PFSK-1 (cell line): Measurements from ENCODE around the gene ZNF207.

Experiments
- FOXP2 ChIP-seq: optimal IDR thresholded peaks from 2 replicates; pipeline ENCODE3; 2011; ENCODE audit warnings: borderline replicate concordance, control low read depth, inconsistent platforms; ENCODE audit not compliant: insufficient read depth; ENCODE audit errors: extremely low read length, extremely low read depth
- POLR2AphosphoS5 ChIP-seq: IDR thresholded peaks from 2 replicates; pipeline ENCODE4 v1.6.1; 2012; ENCODE audit warnings: low read depth, mild to moderate bottlenecking, control low read depth, low read length, moderate library complexity
- SIN3A ChIP-seq: IDR thresholded peaks from 2 replicates; pipeline ENCODE4 v1.6.1; 2012; ENCODE audit warnings: mild to moderate bottlenecking, low read length, moderate library complexity, borderline replicate concordance; ENCODE audit not compliant: insufficient read depth
- TAF1 ChIP-seq: IDR thresholded peaks from 2 replicates; pipeline ENCODE4 v1.6.1; 2012; ENCODE audit warnings: low read length, control low read depth, borderline replicate concordance; ENCODE audit not compliant: insufficient read depth
- TF ChIP-seq, protein P1 (sequence below), 2 experiments: IDR thresholded peaks; 2 replicates each; pipeline versions ENCODE4 v1.6.1 to v1.8.0; 2011 to 2012; ENCODE audit warnings: low read depth in 2 of 2, low read length in 2 of 2, control low read depth in 1 of 2, inconsistent platforms in 1 of 2, mild to moderate bottlenecking in 1 of 2, moderate library complexity in 1 of 2; ENCODE audit not compliant: insufficient read depth in 1 of 2

The ZNF207 gene

GRCh38 chr17:32318071-32318470 lies 31.9 kb upstream of the ZNF207 start:
- TF ChIP-seq SIN3A (no peak), POLR2AphosphoS5 (no peak), TAF1 (no peak), FOXP2 (no peak)
- TF ChIP-seq, protein P1, sequence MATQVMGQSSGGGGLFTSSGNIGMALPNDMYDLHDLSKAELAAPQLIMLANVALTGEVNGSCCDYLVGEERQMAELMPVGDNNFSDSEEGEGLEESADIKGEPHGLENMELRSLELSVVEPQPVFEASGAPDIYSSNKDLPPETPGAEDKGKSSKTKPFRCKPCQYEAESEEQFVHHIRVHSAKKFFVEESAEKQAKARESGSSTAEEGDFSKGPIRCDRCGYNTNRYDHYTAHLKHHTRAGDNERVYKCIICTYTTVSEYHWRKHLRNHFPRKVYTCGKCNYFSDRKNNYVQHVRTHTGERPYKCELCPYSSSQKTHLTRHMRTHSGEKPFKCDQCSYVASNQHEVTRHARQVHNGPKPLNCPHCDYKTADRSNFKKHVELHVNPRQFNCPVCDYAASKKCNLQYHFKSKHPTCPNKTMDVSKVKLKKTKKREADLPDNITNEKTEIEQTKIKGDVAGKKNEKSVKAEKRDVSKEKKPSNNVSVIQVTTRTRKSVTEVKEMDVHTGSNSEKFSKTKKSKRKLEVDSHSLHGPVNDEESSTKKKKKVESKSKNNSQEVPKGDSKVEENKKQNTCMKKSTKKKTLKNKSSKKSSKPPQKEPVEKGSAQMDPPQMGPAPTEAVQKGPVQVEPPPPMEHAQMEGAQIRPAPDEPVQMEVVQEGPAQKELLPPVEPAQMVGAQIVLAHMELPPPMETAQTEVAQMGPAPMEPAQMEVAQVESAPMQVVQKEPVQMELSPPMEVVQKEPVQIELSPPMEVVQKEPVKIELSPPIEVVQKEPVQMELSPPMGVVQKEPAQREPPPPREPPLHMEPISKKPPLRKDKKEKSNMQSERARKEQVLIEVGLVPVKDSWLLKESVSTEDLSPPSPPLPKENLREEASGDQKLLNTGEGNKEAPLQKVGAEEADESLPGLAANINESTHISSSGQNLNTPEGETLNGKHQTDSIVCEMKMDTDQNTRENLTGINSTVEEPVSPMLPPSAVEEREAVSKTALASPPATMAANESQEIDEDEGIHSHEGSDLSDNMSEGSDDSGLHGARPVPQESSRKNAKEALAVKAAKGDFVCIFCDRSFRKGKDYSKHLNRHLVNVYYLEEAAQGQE (IDR thresholded peaks at IDR 0.05; ENCODE audit: insufficient read depth in 1 of 2, low read depth in 2 of 2, low read length in 2 of 2) = no peak

DNA sequence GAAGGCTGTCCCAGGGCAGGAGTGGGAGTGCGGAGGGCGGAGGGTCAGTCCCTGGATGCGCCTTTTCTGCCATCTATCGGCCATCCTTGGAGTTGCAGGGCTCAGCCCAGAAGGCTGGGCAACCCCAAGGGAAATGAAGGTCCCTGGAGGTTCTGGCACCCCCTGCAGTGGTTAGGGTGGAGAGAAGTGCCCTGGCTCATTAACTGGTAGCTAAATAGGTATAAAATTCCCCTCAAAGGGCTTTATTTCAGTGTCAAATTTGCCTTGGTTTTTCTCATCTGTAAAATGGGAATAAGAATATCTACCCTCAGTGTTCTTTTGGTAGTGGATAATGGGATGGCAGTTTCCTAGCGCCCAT lies 30.4 kb upstream of the ZNF207 start:
- TF ChIP-seq TAF1 (no peak), FOXP2 (peak; percentile 9)

- TF ChIP-seq TAF1 (no peak), POLR2AphosphoS5 (no peak), SIN3A (no peak), FOXP2 (no peak)
- TF ChIP-seq, protein P1 (IDR thresholded peaks at IDR 0.05; ENCODE audit: insufficient read depth in 1 of 2, low read depth in 2 of 2, low read length in 2 of 2) = no peak
Observed at GRCh38 chr17:32320847-32321246, 29.1 kb upstream of the ZNF207 start.

DNA sequence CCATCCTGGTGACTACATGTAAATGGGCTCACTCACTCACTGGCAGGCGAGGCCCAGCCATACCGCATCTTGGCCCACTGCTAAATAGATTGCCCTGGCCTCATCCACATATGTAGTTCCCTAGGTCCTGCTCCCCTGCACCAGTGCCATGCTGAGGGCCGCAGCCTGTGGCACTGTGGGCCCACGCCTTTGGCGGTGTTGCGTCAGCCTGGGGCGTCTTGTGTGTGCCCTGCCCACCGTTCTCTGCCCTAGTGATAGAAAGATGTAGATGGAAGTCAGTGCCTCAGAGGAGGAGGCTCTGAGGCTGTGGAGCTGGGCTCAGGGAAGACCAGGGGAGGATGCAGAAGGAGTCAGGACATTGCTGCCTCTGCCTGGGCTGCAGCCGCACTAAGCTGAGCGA lies 26.9 kb upstream of the ZNF207 start:
- TF ChIP-seq POLR2AphosphoS5 (no peak), FOXP2 (no peak), SIN3A (no peak), TAF1 (no peak)
- TF ChIP-seq, protein P1 (IDR thresholded peaks at IDR 0.05; ENCODE audit: insufficient read depth in 1 of 2, low read depth in 2 of 2, low read length in 2 of 2) = no peak

GRCh38 chr17:32323811-32324491 lies 26.0 kb upstream of the ZNF207 start:
- TF ChIP-seq POLR2AphosphoS5 = no peak
- TF ChIP-seq, protein P1 (IDR thresholded peaks at IDR 0.05; ENCODE audit: insufficient read depth in 1 of 2, low read depth in 2 of 2, low read length in 2 of 2) = no peak
- TF ChIP-seq FOXP2 = no peak
- TF ChIP-seq TAF1 = no peak
- no peak for TF ChIP-seq SIN3A
